Testis (tissue), 2 donors: Measurements from ENCODE around the gene LOC101059915.

ENCODE experiments used
- POLR2A ChIP-seq: fragments of 450-650 bp; IDR thresholded peaks from one replicate; pipeline ENCODE4 v1.6.1; 2017; ENCODE audit warnings: antibody characterized with exemption, mild to moderate bottlenecking, moderate library complexity
- TF ChIP-seq, protein P1 (sequence below), 3 experiments: fragments of 450-650 bp in 2 of 3; fragments of 200-600 bp in 1 of 3; sonication (generic) in 1 of 3; IDR thresholded peaks; one replicate each; pipeline ENCODE4 v1.5.1; 2016 to 2019; ENCODE audit warnings: antibody characterized with exemption in 3 of 3, mild to moderate bottlenecking in 2 of 3, moderate library complexity in 1 of 3

DNA sequence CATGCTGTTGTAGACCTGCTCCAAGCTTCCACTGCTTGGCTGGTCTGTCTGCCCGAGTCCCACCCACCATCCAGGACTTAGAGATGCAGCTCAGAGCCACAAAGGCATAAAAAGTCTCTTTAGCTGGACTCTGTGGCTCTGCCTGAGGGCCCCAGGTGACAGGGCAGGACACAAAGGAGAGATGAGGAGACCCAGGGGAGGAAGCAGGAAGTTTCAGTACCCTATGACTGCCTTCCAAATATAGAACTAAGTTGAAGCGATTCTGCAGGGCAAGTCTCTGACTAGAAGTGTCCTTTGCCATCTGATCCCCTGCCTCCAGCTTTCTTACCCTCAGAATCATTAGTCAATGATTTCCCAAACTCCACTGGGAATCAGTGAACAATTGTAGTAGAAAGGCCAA lies 37.9 kb upstream of the LOC101059915 start:
- TF ChIP-seq, protein P1, sequence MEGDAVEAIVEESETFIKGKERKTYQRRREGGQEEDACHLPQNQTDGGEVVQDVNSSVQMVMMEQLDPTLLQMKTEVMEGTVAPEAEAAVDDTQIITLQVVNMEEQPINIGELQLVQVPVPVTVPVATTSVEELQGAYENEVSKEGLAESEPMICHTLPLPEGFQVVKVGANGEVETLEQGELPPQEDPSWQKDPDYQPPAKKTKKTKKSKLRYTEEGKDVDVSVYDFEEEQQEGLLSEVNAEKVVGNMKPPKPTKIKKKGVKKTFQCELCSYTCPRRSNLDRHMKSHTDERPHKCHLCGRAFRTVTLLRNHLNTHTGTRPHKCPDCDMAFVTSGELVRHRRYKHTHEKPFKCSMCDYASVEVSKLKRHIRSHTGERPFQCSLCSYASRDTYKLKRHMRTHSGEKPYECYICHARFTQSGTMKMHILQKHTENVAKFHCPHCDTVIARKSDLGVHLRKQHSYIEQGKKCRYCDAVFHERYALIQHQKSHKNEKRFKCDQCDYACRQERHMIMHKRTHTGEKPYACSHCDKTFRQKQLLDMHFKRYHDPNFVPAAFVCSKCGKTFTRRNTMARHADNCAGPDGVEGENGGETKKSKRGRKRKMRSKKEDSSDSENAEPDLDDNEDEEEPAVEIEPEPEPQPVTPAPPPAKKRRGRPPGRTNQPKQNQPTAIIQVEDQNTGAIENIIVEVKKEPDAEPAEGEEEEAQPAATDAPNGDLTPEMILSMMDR (IDR thresholded peaks at IDR 0.05) = no peak
- TF ChIP-seq POLR2A = no peak
